GM23248 (cell line): ENCODE data around the gene MMP15.

ENCODE experiments used
- EZH2 ChIP-seq: fragments of 200-600 bp; sonication (generic); IDR thresholded peaks from 2 replicates; pipeline ENCODE4 v1.6.1; 2018; ENCODE audit warnings: antibody characterized with exemption, mild to moderate bottlenecking; ENCODE audit not compliant: insufficient read depth, poor library complexity, severe bottlenecking
- EZH2phosphoT487 ChIP-seq: fragments of 200-600 bp; sonication (generic); IDR thresholded peaks from 2 replicates; pipeline ENCODE4 v1.6.1; 2018; ENCODE audit warnings: antibody characterized with exemption, moderate library complexity, mild to moderate bottlenecking, low read depth; ENCODE audit not compliant: insufficient read depth

- TF ChIP-seq EZH2phosphoT487 (no peak), EZH2 (no peak)
Observed at GRCh38 chr16:57992084-57992483, 33.5 kb upstream of the MMP15 start.
